CD14-positive monocyte (primary cell): ENCODE results near the gene SF1. TPM values are rescaled to one million over a fixed set of nuclear protein-coding genes. Genes with fewer than 3 reads are reported as not detected.

Experiments
- DNase-seq, 3 donors: peaks; one replicate each; pipeline ENCODE4 v3.0.0-alpha.2; 2011 to 2022
- H2AFZ ChIP-seq: 2 replicates; pipeline ENCODE4 v1.6.0; 2012; ENCODE audit warnings: mild to moderate bottlenecking, low read depth, low read length, inconsistent platforms; ENCODE audit not compliant: insufficient read depth, poor library complexity, severe bottlenecking
- H3K27ac ChIP-seq, 2 donors: 1 replicate in 1 of 2; 2 replicates in 1 of 2; pipeline ENCODE4 v1.5.1; 2012 to 2013; ENCODE audit warnings: low read length in 2 of 2, control low read depth in 1 of 2, inconsistent platforms in 1 of 2, low read depth in 1 of 2, mild to moderate bottlenecking in 1 of 2
- H3K27me3 ChIP-seq, 2 donors: one replicate each; pipeline versions ENCODE4 v1.6.0 to v1.6.1; 2011 to 2013; ENCODE audit warnings: low read length in 2 of 2; ENCODE audit not compliant: control insufficient read depth in 2 of 2, insufficient read depth in 2 of 2
- H3K36me3 ChIP-seq, 2 donors: replicated peaks in 1 of 2; 1 replicate in 1 of 2; 2 replicates in 1 of 2; pipeline versions ENCODE4 v1.5.1 to v1.6.1; 2012 to 2013; ENCODE audit warnings: low read length in 2 of 2, control low read depth in 1 of 2, inconsistent platforms in 1 of 2, mild to moderate bottlenecking in 1 of 2; ENCODE audit not compliant: insufficient read depth in 2 of 2, control insufficient read depth in 1 of 2
- H3K4me1 ChIP-seq, 2 donors: 1 replicate in 1 of 2; 2 replicates in 1 of 2; pipeline versions ENCODE4 v1.5.1 to v1.6.1; 2012 to 2013; ENCODE audit warnings: low read length in 2 of 2, control low read depth in 1 of 2, inconsistent platforms in 1 of 2, mild to moderate bottlenecking in 1 of 2, moderate library complexity in 1 of 2; ENCODE audit not compliant: insufficient read depth in 2 of 2, control insufficient read depth in 1 of 2
- H3K4me2 ChIP-seq: replicated peaks from 2 replicates; pipeline ENCODE3; 2012; ENCODE audit warnings: low read length, moderate library complexity, mild to moderate bottlenecking; ENCODE audit not compliant: poor library complexity, severe bottlenecking; ENCODE audit errors: extremely low read depth
- H3K4me3 ChIP-seq, 3 experiments: fragments of 200-600 bp in 1 of 3; sonication (generic) in 1 of 3; replicated peaks in 1 of 3; 1 replicate in 2 of 3; 2 replicates in 1 of 3; pipeline ENCODE4 v1.5.1; 2011 to 2013; ENCODE audit warnings: low read length in 3 of 3, mild to moderate bottlenecking in 3 of 3, control low read depth in 2 of 3, low read depth in 2 of 3, inconsistent platforms in 1 of 3, moderate library complexity in 1 of 3
- H3K79me2 ChIP-seq: 2 replicates; pipeline ENCODE4 v1.6.0; 2012; ENCODE audit warnings: mild to moderate bottlenecking, control low read depth, inconsistent platforms, low read length, moderate library complexity; ENCODE audit not compliant: insufficient read depth
- H3K9ac ChIP-seq: 2 replicates; pipeline ENCODE4 v1.6.0; 2017; ENCODE audit warnings: low read length, mild to moderate bottlenecking; ENCODE audit not compliant: insufficient read depth, poor library complexity, severe bottlenecking
- H3K9me3 ChIP-seq, 2 donors: replicated peaks in 1 of 2; 1 replicate in 1 of 2; 2 replicates in 1 of 2; pipeline versions ENCODE4 v1.5.1 to v1.6.1; 2012 to 2013; ENCODE audit warnings: low read length in 2 of 2, control low read depth in 1 of 2; ENCODE audit not compliant: control insufficient read depth in 1 of 2, insufficient read depth in 1 of 2
- H4K20me1 ChIP-seq: 2 replicates; pipeline ENCODE4 v1.6.0; 2012; ENCODE audit warnings: mild to moderate bottlenecking, low read length, control low read depth, moderate library complexity; ENCODE audit not compliant: insufficient read depth
- H3K27ac Mint-ChIP-seq, 7 donors: one replicate each; pipeline ENCODE4 v1.8.0; 2020; ENCODE audit warnings: mild to moderate bottlenecking in 7 of 7, mixed read lengths in 7 of 7, moderate library complexity in 6 of 7, inconsistent platforms in 2 of 7
- H3K27me3 Mint-ChIP-seq, 3 donors: one replicate each; pipeline ENCODE4 v1.8.0; 2021 to 2022; ENCODE audit warnings: low read depth in 3 of 3, mild to moderate bottlenecking in 3 of 3, mixed read lengths in 3 of 3, moderate library complexity in 3 of 3, inconsistent platforms in 1 of 3
- H3K36me3 Mint-ChIP-seq, 2 donors: one replicate each; pipeline ENCODE4 v1.8.0; 2020; ENCODE audit warnings: mixed read lengths in 2 of 2, inconsistent platforms in 1 of 2, mild to moderate bottlenecking in 1 of 2
- H3K4me1 Mint-ChIP-seq: one replicate; pipeline ENCODE4 v1.8.0; 2020; ENCODE audit warnings: mild to moderate bottlenecking, mixed read lengths
- H3K4me3 Mint-ChIP-seq, 2 donors: one replicate each; pipeline ENCODE4 v1.8.0; 2020; ENCODE audit warnings: mild to moderate bottlenecking in 2 of 2, mixed read lengths in 2 of 2, moderate library complexity in 1 of 2
- H3K9me3 Mint-ChIP-seq, 7 donors: one replicate each; pipeline ENCODE4 v1.8.0; 2020 to 2022; ENCODE audit warnings: mixed read lengths in 7 of 7, mild to moderate bottlenecking in 6 of 7, moderate library complexity in 6 of 7, inconsistent platforms in 2 of 7
- WGBS: methylation state at CpG from one replicate; pipeline ENCODE4 v1.1.5; 2013; ENCODE audit warnings: missing lambda C conversion rate; ENCODE audit not compliant: insufficient coverage; 5-methylcytosine and 5-hydroxymethylcytosine counted together
- intact Hi-C, 2 donors: fragments of 100-400 bp; cut with micrococcal nuclease; formaldehyde crosslinking; loops; one replicate each; pipeline versions ENCODE4 v1.15.0 to v1.15.1; 2023
- polyA plus RNA-seq, 3 donors: library from polyadenylated mRNA; depleted of rRNA in 1 of 3; unstranded in 2 of 3; stranded (reverse) in 1 of 3; fragments of 300-500 nt in 2 of 3; fragments of >200 nt in 1 of 3; fragmentation: Illumina TruSeq in 2 of 3; gene quantifications; 1 replicate in 2 of 3; 2 replicates in 1 of 3; pipeline ENCODE4 v1.2.3, GENCODE V29; 2012 to 2021
- TF ChIP-seq, protein P1 (sequence below): fragments of 200-600 bp; IDR thresholded peaks from one replicate; pipeline ENCODE4 v1.8.0; 2022; ENCODE audit warnings: antibody characterized with exemption, mild to moderate bottlenecking

The SF1 gene
- polyA plus RNA-seq, 3 donors, result 31.6 to 302 (median 47.7) TPM

DNA sequence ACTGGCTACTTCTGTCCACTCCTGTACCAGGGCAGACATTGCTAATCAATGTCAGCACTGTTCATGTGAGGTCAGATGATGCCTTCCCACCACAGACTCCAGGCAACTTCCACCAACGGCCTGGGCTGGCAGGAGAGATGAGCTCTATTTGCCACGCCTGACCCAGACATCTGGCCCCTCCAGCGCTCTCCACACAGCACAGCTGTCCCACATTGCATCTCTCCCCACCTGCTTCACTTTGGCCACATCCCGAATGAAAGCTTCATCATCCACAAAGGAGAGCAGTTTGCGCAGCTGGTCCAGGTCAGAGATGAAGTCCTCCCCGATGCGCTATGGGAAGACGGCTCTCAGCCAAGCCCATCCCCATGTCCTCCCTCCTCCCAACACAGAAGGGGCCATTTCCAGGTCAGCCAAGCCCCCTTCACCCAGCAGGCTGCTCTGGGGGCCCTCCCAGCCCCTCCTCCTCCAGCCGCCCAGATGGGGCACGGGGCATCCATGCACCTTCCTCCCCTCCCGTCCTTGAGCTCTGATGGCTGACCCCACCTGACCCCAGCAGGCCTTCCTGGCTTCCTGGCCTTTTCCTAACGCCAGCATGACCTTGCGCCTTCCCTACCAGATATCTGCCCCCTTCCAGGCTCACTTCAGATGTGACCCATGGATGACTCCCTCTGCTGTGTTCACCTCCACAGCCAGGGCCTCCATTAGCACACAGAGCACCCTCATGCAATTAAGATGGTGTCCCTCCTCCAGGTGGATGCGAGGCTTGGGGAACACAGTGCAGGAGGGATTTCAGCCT lies 26.0 kb downstream of the SF1 start:
- Mint-ChIP-seq H3K9me3 (no peaks in the 10 kb centered on the region), H3K27ac (no peak overlapping the region), H3K27me3 (peaks cover 0 to 4% (median 2%) of the 10 kb centered on the region in 3 donors), H3K4me1 (no peaks in the 10 kb centered on the region), H3K36me3 (peaks cover 12 to 21% of the 10 kb centered on the region in 2 donors), H3K4me3 (no peak overlapping the region)
- H3K79me2 ChIP-seq, result no peaks in the 10 kb centered on the region
- H3K27me3 ChIP-seq, result no peaks in the 10 kb centered on the region
- no peak overlapping the region for H3K27ac ChIP-seq
- TF ChIP-seq, protein P1, sequence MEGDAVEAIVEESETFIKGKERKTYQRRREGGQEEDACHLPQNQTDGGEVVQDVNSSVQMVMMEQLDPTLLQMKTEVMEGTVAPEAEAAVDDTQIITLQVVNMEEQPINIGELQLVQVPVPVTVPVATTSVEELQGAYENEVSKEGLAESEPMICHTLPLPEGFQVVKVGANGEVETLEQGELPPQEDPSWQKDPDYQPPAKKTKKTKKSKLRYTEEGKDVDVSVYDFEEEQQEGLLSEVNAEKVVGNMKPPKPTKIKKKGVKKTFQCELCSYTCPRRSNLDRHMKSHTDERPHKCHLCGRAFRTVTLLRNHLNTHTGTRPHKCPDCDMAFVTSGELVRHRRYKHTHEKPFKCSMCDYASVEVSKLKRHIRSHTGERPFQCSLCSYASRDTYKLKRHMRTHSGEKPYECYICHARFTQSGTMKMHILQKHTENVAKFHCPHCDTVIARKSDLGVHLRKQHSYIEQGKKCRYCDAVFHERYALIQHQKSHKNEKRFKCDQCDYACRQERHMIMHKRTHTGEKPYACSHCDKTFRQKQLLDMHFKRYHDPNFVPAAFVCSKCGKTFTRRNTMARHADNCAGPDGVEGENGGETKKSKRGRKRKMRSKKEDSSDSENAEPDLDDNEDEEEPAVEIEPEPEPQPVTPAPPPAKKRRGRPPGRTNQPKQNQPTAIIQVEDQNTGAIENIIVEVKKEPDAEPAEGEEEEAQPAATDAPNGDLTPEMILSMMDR, result no peak
- no peaks in the 10 kb centered on the region for H3K9me3 ChIP-seq
- intact Hi-C loops, result no loop called here
- DNase-seq, result no peak
- H3K9ac ChIP-seq, result no peak overlapping the region
- no peak overlapping the region for H3K4me2 ChIP-seq
- H4K20me1 ChIP-seq, result no peaks in the 10 kb centered on the region
- 90% methylated on average over 13 of the region's 14 CpGs for WGBS
- no peak overlapping the region for H2AFZ ChIP-seq
- no peak overlapping the region for H3K4me3 ChIP-seq
- H3K36me3 ChIP-seq, result no peaks in the 10 kb centered on the region
- H3K4me1 ChIP-seq, result no peaks in the 10 kb centered on the region

DNA sequence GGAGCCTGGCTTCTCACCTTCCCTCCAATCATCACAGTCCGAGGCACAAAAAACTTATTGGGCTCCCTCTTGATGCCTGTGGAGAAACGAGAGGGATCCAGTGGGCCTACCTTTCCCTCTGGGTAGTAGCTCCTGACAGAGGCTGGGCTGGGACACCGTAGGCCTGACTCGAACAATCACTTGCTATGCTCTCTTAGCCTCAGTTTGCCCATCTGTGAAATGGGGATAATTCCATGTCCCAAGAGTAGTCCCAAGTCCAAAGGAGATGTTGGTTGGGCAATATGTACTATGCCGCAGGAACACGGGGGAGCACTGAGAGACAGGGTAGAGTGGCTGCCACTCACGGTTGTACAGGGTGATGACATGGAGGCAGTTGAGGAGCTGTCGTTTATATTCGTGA lies 26.8 kb downstream of the SF1 start:
- Histone ChIP-seq H3K9ac (no peak overlapping the region), H3K79me2 (no peaks in the 10 kb centered on the region), H3K36me3 (no peaks in the 10 kb centered on the region), H3K9me3 (no peaks in the 10 kb centered on the region), H3K4me2 (no peak overlapping the region), H3K4me3 (no peak overlapping the region), H3K27ac (no peak overlapping the region), H4K20me1 (no peaks in the 10 kb centered on the region), H3K27me3 (no peaks in the 10 kb centered on the region), H3K4me1 (no peaks in the 10 kb centered on the region), H2AFZ (no peak overlapping the region)
- Mint-ChIP-seq H3K27me3 (peaks cover 0 to 4% (median 2%) of the 10 kb centered on the region in 3 donors), H3K4me1 (peaks cover 2% of the 10 kb centered on the region), H3K36me3 (peaks cover 10 to 21% of the 10 kb centered on the region in 2 donors), H3K4me3 (no peak overlapping the region), H3K9me3 (no peaks in the 10 kb centered on the region), H3K27ac (no peak overlapping the region)
- intact Hi-C loops, result no loop called here
- DNase-seq, result no peak
- TF ChIP-seq, protein P1, result no peak
- 89% methylated on average over 7 of the region's 9 CpGs for WGBS
